GM19025 (cell line): ENCODE data around the gene TPSB2.

Experiments used
- ATAC-seq: cut with Tn5 transposase; IDR thresholded peaks from one replicate; pipeline ENCODE4 v1.9.1; 2021; ENCODE audit warnings: mild to moderate bottlenecking, low read depth, moderate library complexity; ENCODE audit not compliant: unreplicated experiment

TPSB2 gene

GRCh38 chr16:1222553-1223354 is 7.2 kb downstream of the TPSB2 start:
- ATAC-seq = no peak

- no peak for ATAC-seq
Measured at GRCh38 chr16:1221628-1222552, 8.1 kb downstream of the TPSB2 start.

GRCh38 chr16:1220841-1221627 is 8.9 kb downstream of the TPSB2 start:
- ATAC-seq = no peak

- ATAC-seq = no peak
Measured at GRCh38 chr16:1220098-1220728, 9.8 kb downstream of the TPSB2 start.

- ATAC-seq = no peak
Measured at GRCh38 chr16:1218930-1219611, 10.9 kb downstream of the TPSB2 start.

- ATAC-seq = no peak
Measured at GRCh38 chr16:1218061-1218929, 11.7 kb downstream of the TPSB2 start.

GRCh38 chr16:1217526-1217925 is 12.5 kb downstream of the TPSB2 start:
- ATAC-seq = no peak

- no peak for ATAC-seq
Measured at GRCh38 chr16:1216681-1217400, 13.1 kb downstream of the TPSB2 start.

GRCh38 chr16:1216296-1216619 is 13.7 kb downstream of the TPSB2 start:
- ATAC-seq = no peak

- ATAC-seq = no peak
Measured at GRCh38 chr16:1215574-1216295, 14.2 kb downstream of the TPSB2 start.

- no peak for ATAC-seq
Measured at GRCh38 chr16:1214719-1215118, 15.3 kb downstream of the TPSB2 start.

- ATAC-seq = no peak
Measured at GRCh38 chr16:1213796-1214372, 16.1 kb downstream of the TPSB2 start.

- no peak for ATAC-seq
Measured at GRCh38 chr16:1213231-1213630, 16.8 kb downstream of the TPSB2 start.

- no peak for ATAC-seq
Measured at GRCh38 chr16:1212616-1213194, 17.3 kb downstream of the TPSB2 start.

- no peak for ATAC-seq
Measured at GRCh38 chr16:1211451-1212268, 18.3 kb downstream of the TPSB2 start.

GRCh38 chr16:1210461-1210860 is 19.5 kb downstream of the TPSB2 start:
- no peak for ATAC-seq
